HepG2 (cell line): ENCODE measurements around the gene STS. TPM values are rescaled to one million over a fixed set of nuclear protein-coding genes. Genes with fewer than 3 reads are reported as not detected.

Source experiments
- ATAC-seq: fragments of 200-7000 bp; cut with Tn5 transposase; 3 replicates; pipeline ENCODE4 v1.9.1; 2020; ENCODE audit warnings: mild to moderate bottlenecking, moderate library complexity
- BruUV-seq: library from RNA; stranded (reverse); fragments of 400-500 nt; replicated peaks from 2 replicates; lab custom pipeline; 2021; lab: Mats Ljungman, UMichigan
- CTCF ChIA-PET: fragments of 300-600 bp; formaldehyde crosslinking; extraction: SDS; loops from one replicate; lab custom pipeline; 2021; ENCODE audit warnings: low total read pairs, inconsistent platforms, low intra/inter-chr PET ratio; lab: Yijun Ruan, JAX
- POLR2A ChIA-PET: fragments of 350-600 bp; sonication (Branson Sonifier 250); formaldehyde crosslinking; loops from one replicate; lab custom pipeline; 2020; ENCODE audit warnings: antibody characterized with exemption, inconsistent platforms; lab: Yijun Ruan, JAX
- DNase-seq: peaks from one replicate; pipeline ENCODE4 v3.0.0-alpha.2; 2015; ENCODE audit warnings: low spot score
- FAIRE-seq: peaks from 3 replicates; lab custom pipeline; 2011; peaks lifted over from hg19 to GRCh38; lab: Jason Lieb, UNC
- H2AFZ ChIP-seq: one replicate; pipeline ENCODE4 v1.6.1; 2011; ENCODE audit warnings: low read length, inconsistent platforms
- H3K27ac ChIP-seq: fragments of 300-600 bp; 3 replicates; pipeline ENCODE4 v1.8.0; 2011; ENCODE audit warnings: mixed run types, mild to moderate bottlenecking, mixed read lengths, low read length, inconsistent platforms; ENCODE audit not compliant: insufficient read depth; ENCODE audit errors: extremely low read length
- H3K27me3 ChIP-seq, 2 experiments: fragments of 200-600 bp in 1 of 2; 2 replicates in 1 of 2; 3 replicates in 1 of 2; pipeline versions ENCODE4 v1.6.0 to v1.8.0; 2011; ENCODE audit warnings: low read length in 2 of 2, mild to moderate bottlenecking in 2 of 2, moderate library complexity in 2 of 2, inconsistent platforms in 1 of 2; ENCODE audit not compliant: insufficient read depth in 2 of 2, control insufficient read depth in 1 of 2
- H3K36me3 ChIP-seq, 2 experiments: fragments of 200-600 bp in 1 of 2; replicated peaks in 1 of 2; 2 replicates in 1 of 2; 3 replicates in 1 of 2; pipeline versions ENCODE4 v1.5.1 to v1.8.0; 2011; ENCODE audit warnings: low read length in 2 of 2, inconsistent platforms in 1 of 2; ENCODE audit not compliant: insufficient read depth in 2 of 2, control insufficient read depth in 1 of 2
- H3K4me1 ChIP-seq: 2 replicates; pipeline ENCODE4 v1.5.1; 2012; ENCODE audit warnings: low read length, inconsistent platforms; ENCODE audit not compliant: insufficient read depth
- H3K4me2 ChIP-seq: 2 replicates; pipeline ENCODE4 v1.6.0; 2011; ENCODE audit warnings: low read depth, low read length, inconsistent platforms
- H3K4me3 ChIP-seq, 3 experiments: fragments of 200-600 bp in 1 of 3; sonication (generic), shearing (Covaris generic) in 1 of 3; replicated peaks in 1 of 3; 2 replicates each; pipeline ENCODE4 v1.5.1; 2011 to 2016; ENCODE audit warnings: low read length in 3 of 3, inconsistent platforms in 2 of 3, low read depth in 2 of 3, mild to moderate bottlenecking in 2 of 3, control low read depth in 1 of 3, mixed read lengths in 1 of 3; ENCODE audit not compliant: insufficient read depth in 1 of 3
- H3K79me2 ChIP-seq: one replicate; pipeline ENCODE4 v1.6.1; 2011; ENCODE audit warnings: low read length, inconsistent platforms; ENCODE audit not compliant: insufficient read depth
- H3K9ac ChIP-seq: 2 replicates; pipeline ENCODE4 v1.6.0; 2011; ENCODE audit warnings: mild to moderate bottlenecking, low read depth, low read length, inconsistent platforms; ENCODE audit not compliant: insufficient read depth
- H3K9me3 ChIP-seq: 2 replicates; pipeline ENCODE4 v1.5.1; 2012; ENCODE audit warnings: mild to moderate bottlenecking, low read length
- H4K20me1 ChIP-seq: 2 replicates; pipeline ENCODE4 v1.6.0; 2011; ENCODE audit warnings: inconsistent platforms, mild to moderate bottlenecking, low read length, moderate library complexity; ENCODE audit not compliant: insufficient read depth
- EHMT2 ChIP-seq: fragments of 200-600 bp; sonication (generic); IDR thresholded peaks from 2 replicates; pipeline ENCODE4 v1.7.0; 2017; ENCODE audit warnings: antibody characterized with exemption, low read depth, low read length, borderline replicate concordance
- EP300 ChIP-seq, 3 experiments: sonication (generic) in 1 of 3; formaldehyde crosslinking in 1 of 3; IDR thresholded peaks; 2 replicates each; pipeline versions ENCODE4 v1.5.1 to v1.6.1; 2011 to 2020; ENCODE audit warnings: low read depth in 2 of 3, low read length in 2 of 3, borderline replicate concordance in 1 of 3, improper control_type of control experiment in 1 of 3, mild to moderate bottlenecking in 1 of 3, missing genetic modification reagents in 1 of 3, moderate library complexity in 1 of 3
- KLF12 ChIP-seq: sonication (generic); formaldehyde crosslinking; IDR thresholded peaks from 2 replicates; pipeline ENCODE4 v1.4.0; 2020; ENCODE audit warnings: missing genetic modification reagents, borderline replicate concordance
- KLF13 ChIP-seq: sonication (generic); formaldehyde crosslinking; IDR thresholded peaks from 2 replicates; pipeline ENCODE4 v1.4.0; 2020; ENCODE audit warnings: mild to moderate bottlenecking, missing genetic modification reagents
- NFKB2 ChIP-seq: sonication (generic); formaldehyde crosslinking; IDR thresholded peaks from 2 replicates; pipeline ENCODE4 v1.4.0; 2020; ENCODE audit warnings: missing genetic modification reagents, borderline replicate concordance
- SALL2 ChIP-seq: sonication (generic); formaldehyde crosslinking; IDR thresholded peaks from 2 replicates; pipeline ENCODE4 v1.8.1; 2023; ENCODE audit warnings: mild to moderate bottlenecking, missing genetic modification reagents, inconsistent platforms
- SOX5 ChIP-seq: IDR thresholded peaks from 2 replicates; pipeline ENCODE4 v1.6.1; 2016; ENCODE audit warnings: borderline replicate concordance
- SRF ChIP-seq: IDR thresholded peaks from 2 replicates; pipeline ENCODE4 v1.6.1; 2011; ENCODE audit warnings: mild to moderate bottlenecking, low read depth, low read length, moderate library complexity
- ZMYM4 ChIP-seq: sonication (generic); formaldehyde crosslinking; IDR thresholded peaks from 2 replicates; pipeline ENCODE4 v1.8.1; 2023; ENCODE audit warnings: mild to moderate bottlenecking, missing genetic modification reagents
- ZNF546 ChIP-seq: sonication (generic); formaldehyde crosslinking; conservative IDR thresholded peaks from 2 replicates; pipeline ENCODE4 v1.8.1; 2023; ENCODE audit warnings: mild to moderate bottlenecking, missing genetic modification reagents
- ZNF761 ChIP-seq: sonication (generic); formaldehyde crosslinking; conservative IDR thresholded peaks from 2 replicates; pipeline ENCODE4 v1.4.0; 2020; ENCODE audit warnings: mild to moderate bottlenecking, missing genetic modification reagents
- ZNF775 ChIP-seq: sonication (generic); formaldehyde crosslinking; IDR thresholded peaks from 2 replicates; pipeline ENCODE4 v1.4.0; 2020; ENCODE audit warnings: missing genetic modification reagents, mild to moderate bottlenecking, moderate library complexity, borderline replicate concordance
- ZNF782 ChIP-seq: sonication (generic); formaldehyde crosslinking; IDR thresholded peaks from 2 replicates; pipeline ENCODE4 v1.4.0; 2020; ENCODE audit warnings: missing genetic modification reagents, mild to moderate bottlenecking, borderline replicate concordance
- ZNF883 ChIP-seq: sonication (generic); formaldehyde crosslinking; IDR thresholded peaks from 2 replicates; pipeline ENCODE4 v1.5.1; 2020; ENCODE audit warnings: mild to moderate bottlenecking, missing genetic modification reagents; ENCODE audit errors: not compliant biosample characterization
- whole genome bisulfite sequencing: methylation state at CpG from one replicate; pipeline ENCODE4 v1.1.6; 2017; ENCODE audit warnings: low lambda C conversion rate; 5-methylcytosine and 5-hydroxymethylcytosine counted together
- in situ Hi-C: cut with HindIII; loops from 2 replicates; pipeline ENCODE4 v1.10.0; 2017; ENCODE audit warnings: low pct_unique_long_range_greater_than_20kb; ENCODE audit not compliant: extremely low pct_ligation_motif_present
- intact Hi-C: fragments of 100-400 bp; cut with micrococcal nuclease; formaldehyde crosslinking; loops from one replicate; pipeline ENCODE4 v1.10.0; 2022; ENCODE audit not compliant: unreplicated experiment
- polyA plus RNA-seq, 8 experiments: library from polyadenylated mRNA; depleted of rRNA in 3 of 8; stranded (reverse) in 7 of 8; unstranded in 1 of 8; fragments of >200 nt; fragmentation: Illumina TruSeq in 4 of 8; extraction: Trizol in 4 of 8; gene quantifications; 2 replicates each; pipeline versions ENCODE4 v1.2.1 to v1.2.3, GENCODE V29; 2011 to 2016; ENCODE audit warnings: low read depth in 4 of 8, missing spikeins in 1 of 8, mixed read lengths in 1 of 8; ENCODE audit not compliant: insufficient read depth in 1 of 8
- total RNA-seq, 5 experiments: library from RNA; depleted of rRNA; stranded (reverse); fragments of >200 nt; fragmentation: Illumina TruSeq; extraction: Trizol; gene quantifications; 2 replicates each; pipeline ENCODE4 v1.2.3, GENCODE V29; 2016; ENCODE audit warnings: low read depth in 1 of 5
- TF ChIP-seq, protein P1 (sequence below): sonication (generic); formaldehyde crosslinking; IDR thresholded peaks from 2 replicates; pipeline ENCODE4 v1.4.0; 2020; ENCODE audit warnings: missing genetic modification reagents
- TF ChIP-seq, protein P2 (sequence below): sonication (generic); formaldehyde crosslinking; IDR thresholded peaks from 2 replicates; pipeline ENCODE4 v1.5.0; 2020; ENCODE audit warnings: missing genetic modification reagents, mild to moderate bottlenecking, borderline replicate concordance

STS gene
- total and polyA plus RNA-seq, 2 of the 13 experiments (the other 11 are each of a cell fraction or from before 2014, with no cell fraction given) = 0.87 to 1.5 TPM

DNA sequence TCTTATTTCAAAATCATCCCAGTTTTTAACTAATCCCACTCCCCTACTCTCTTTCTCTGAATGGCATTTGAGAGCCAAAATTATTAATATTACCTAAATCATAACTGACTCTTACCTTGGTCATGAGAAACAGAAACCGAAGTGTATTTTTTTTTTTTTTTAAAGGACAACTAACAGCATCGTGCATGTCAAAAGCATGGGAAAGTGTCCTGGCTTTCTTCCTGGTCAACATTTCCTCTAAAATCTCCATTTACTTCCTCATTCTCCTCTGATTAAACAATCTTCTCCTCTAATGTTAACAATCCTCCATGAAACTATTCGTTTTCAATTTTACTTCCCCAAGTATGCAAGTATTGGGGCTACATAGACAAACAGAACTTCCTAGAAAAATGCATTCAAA lies 2.1 kb upstream of the STS start:
- H3K79me2 ChIP-seq = peaks cover 4% of the 10 kb centered on the region
- H3K4me2 ChIP-seq = no peak overlapping the region

More for the DNA sequence above, 2.1 kb upstream of the STS start:
- POLR2A ChIA-PET = no interaction called here
- CTCF ChIA-PET = no interaction called here
- H3K27ac ChIP-seq = no peak overlapping the region
- no peaks in the 10 kb centered on the region for H3K9me3 ChIP-seq
- DNase-seq (no peak), ATAC-seq (no peak), FAIRE-seq (no peak)
- no peak for TF ChIP-seq ZNF761
- no peak for TF ChIP-seq KLF13 (CRISPR knock-in tag)
- no peak for TF ChIP-seq EHMT2
- no peak for TF ChIP-seq NFKB2 (CRISPR knock-in tag)
- TF ChIP-seq KLF12 = no peak
- TF ChIP-seq, protein P1, sequence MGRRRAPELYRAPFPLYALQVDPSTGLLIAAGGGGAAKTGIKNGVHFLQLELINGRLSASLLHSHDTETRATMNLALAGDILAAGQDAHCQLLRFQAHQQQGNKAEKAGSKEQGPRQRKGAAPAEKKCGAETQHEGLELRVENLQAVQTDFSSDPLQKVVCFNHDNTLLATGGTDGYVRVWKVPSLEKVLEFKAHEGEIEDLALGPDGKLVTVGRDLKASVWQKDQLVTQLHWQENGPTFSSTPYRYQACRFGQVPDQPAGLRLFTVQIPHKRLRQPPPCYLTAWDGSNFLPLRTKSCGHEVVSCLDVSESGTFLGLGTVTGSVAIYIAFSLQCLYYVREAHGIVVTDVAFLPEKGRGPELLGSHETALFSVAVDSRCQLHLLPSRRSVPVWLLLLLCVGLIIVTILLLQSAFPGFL = no peak
- TF ChIP-seq, protein P2, sequence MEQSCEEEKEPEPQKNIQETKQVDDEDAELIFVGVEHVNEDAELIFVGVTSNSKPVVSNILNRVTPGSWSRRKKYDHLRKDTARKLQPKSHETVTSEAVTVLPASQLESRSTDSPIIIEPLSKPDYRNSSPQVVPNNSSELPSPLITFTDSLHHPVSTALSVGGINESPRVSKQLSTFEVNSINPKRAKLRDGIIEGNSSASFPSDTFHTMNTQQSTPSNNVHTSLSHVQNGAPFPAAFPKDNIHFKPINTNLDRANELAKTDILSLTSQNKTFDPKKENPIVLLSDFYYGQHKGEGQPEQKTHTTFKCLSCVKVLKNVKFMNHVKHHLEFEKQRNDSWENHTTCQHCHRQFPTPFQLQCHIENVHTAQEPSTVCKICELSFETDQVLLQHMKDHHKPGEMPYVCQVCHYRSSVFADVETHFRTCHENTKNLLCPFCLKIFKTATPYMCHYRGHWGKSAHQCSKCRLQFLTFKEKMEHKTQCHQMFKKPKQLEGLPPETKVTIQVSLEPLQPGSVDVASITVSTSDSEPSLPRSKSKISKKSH = no peak
- no peak for TF ChIP-seq SOX5 (CRISPR knock-in tag)
- TF ChIP-seq ZNF546 = no peak
- no peak for TF ChIP-seq ZNF883 (CRISPR knock-in tag)
- no peak for TF ChIP-seq ZMYM4 (CRISPR knock-in tag)
- TF ChIP-seq ZNF782 = no peak
- TF ChIP-seq EP300 (IDR thresholded peaks at IDR 0.05; ENCODE audit: low read depth in 2 of 2, low read length in 2 of 2) = no peak
- TF ChIP-seq EP300 (CRISPR knock-in tag; IDR thresholded peaks at IDR 0.05; ENCODE audit: borderline replicate concordance) = no peak
- TF ChIP-seq ZNF775 (CRISPR knock-in tag) = no peak
- no peak for TF ChIP-seq SALL2 (CRISPR knock-in tag)
- TF ChIP-seq SRF = no peak
- H3K9ac ChIP-seq = no peak overlapping the region
- H3K36me3 ChIP-seq = no peaks in the 10 kb centered on the region
- no peak overlapping the region for H2AFZ ChIP-seq
- H3K27me3 ChIP-seq = no peaks in the 10 kb centered on the region; a peak in 1 of 5 replicates
- no peak overlapping the region for H3K4me3 ChIP-seq
- intact Hi-C loops (no loop called here), in situ Hi-C loops (no loop called here)
- peaks cover 19% of the 10 kb centered on the region for H3K4me1 ChIP-seq
- no TSS peak for BruUV-seq
- H4K20me1 ChIP-seq = no peaks in the 10 kb centered on the region
- WGBS = 81% methylated on average over 3 of the region's 3 CpGs
